GM19240 (cell line): ENCODE data around the gene CTXND1.

Source experiments
- DNase-seq: peaks from one replicate; pipeline ENCODE4 v3.0.0; 2011; ENCODE audit warnings: low spot score; ENCODE audit not compliant: insufficient read length

CTXND1 gene

DNA sequence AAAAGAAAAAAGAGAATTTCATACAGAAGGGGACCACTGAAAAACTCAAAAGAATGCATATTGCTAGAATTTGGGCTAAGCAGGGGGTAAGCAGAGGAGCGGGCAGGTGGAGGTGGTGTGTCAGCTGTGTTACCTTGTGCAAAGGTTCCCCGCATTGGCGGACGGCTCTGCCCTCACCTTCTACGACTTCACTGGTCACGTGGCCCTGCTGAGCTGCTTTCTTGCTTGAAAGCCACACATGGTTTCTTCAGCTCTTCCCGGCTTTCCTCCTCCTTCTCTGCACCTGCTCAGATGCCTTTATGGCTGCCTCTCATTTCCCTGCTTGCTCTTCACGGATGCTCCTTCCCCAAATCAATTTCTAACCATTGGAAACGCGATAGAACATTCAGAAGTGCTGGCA, 68.7 kb downstream of the CTXND1 start:
- no peak for DNase-seq

DNA sequence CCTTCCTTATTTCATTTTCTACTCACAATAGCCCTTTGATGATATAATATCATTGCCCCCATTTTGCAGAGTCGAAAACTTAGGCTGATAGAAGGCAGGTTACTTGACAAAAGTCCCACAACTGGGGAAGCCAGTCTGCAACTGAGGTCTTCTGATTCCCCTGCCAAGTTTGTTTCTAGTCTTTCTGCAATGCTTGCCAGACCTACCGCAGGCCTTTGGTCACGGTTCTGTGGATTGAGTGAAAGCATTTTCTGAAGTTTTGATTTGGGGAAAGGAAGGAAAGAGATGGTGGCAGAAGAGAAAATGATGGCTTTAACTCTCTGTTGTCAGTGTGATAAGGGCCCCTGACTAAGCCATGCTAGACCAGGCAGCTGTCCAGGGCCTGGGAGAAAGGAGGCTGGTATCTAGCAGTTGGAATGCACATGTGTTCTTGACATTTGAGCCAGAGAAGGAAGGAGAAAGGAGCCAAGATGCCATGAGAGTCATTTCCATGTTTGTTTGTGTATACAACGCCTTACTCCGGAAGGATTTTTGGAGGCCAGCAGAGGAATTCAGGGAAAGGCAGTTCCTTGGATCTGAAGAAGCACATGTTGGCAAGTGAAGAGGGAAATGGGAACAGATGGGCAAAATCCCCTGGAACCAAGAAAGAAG, 69.3 kb downstream of the CTXND1 start:
- no peak for DNase-seq

- no peak for DNase-seq
These were observed 71.0 kb downstream of the CTXND1 start for GRCh38 chr15:80180986-80181385.

- DNase-seq = no peak
These were observed 71.5 kb downstream of the CTXND1 start for GRCh38 chr15:80180468-80180867.

DNA sequence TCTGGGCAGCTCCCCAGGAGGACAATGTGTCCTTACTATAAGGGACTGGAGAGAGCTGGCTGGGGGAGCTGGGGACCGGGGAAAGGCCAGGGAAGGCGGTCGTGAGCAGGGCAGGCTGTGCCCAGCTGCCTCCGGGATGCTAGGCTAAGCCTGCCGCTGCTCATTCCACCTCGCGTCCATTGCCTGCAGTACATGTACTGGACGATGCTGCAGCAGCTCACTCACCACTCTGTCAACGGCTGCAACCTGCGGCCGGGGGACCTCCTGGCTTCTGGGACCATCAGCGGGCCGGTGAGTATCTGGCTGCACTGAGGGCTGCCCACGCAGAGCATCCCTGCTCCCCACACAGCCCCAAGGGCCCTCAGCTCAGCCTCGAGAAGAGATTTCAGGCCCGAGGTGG, 72.1 kb downstream of the CTXND1 start:
- DNase-seq = no peak

- DNase-seq = no peak
These were observed 72.8 kb downstream of the CTXND1 start for GRCh38 chr15:80179025-80179759.

DNA sequence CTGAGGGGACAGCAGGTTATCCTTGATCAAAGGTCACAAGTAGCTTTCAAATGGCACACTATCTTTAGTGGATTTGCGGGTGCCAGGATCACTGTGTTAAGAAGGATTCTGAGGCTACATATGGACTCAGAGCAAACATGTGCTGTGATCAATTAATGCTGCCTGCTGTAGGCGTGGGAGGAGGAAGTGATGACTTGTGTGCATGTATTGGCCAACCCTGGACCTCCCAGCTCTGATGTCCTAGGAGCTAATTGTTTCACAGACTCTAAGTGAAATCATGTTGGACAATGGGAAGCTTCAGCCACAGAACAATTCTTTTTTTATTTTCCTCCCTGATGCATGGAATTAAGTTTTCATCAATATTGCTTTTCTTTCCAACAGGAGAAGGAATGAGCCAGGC, 74.9 kb downstream of the CTXND1 start:
- DNase-seq = no peak

DNA sequence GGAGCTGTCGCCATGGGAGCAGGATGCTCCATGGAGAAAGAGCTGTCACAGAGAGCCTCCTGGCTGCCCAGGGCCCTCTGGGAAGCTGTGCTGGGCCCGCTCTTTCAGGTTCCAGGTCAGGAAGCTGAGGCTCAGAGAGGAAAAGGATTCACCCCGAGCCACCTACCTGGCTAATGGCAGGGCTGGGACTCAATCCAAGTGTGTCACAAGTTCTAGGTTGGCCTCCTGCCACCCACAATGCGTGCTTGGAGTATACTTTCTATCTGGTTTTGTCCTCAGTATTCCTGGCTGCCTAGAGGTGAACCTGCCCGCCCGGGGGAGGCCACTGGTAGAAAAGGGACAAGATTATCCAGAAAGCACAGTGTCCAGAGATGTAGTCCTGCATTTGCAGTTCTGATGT, 75.6 kb downstream of the CTXND1 start:
- no peak for DNase-seq

DNA sequence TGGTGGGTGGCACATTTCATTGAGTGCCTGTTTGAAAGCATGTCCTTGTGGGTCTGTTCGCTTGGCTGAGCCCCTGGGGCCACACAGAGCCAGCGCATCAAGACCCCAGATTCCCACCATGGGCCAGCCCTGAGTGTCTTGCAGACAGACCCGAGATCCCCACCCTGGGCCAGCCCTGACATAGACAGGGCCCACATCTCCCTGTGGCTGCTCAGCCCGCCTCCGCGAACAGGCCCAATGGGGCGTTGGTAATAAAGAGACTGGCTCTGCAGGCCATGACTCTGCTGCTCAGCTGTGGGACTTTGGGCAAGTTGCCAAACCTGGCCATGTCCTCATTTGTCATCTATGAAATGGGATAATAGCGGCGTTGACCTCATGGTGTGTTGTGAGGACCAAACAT, 76.6 kb downstream of the CTXND1 start:
- DNase-seq = no peak

- DNase-seq = no peak
These were observed 77.8 kb downstream of the CTXND1 start for GRCh38 chr15:80174017-80174746.

DNA sequence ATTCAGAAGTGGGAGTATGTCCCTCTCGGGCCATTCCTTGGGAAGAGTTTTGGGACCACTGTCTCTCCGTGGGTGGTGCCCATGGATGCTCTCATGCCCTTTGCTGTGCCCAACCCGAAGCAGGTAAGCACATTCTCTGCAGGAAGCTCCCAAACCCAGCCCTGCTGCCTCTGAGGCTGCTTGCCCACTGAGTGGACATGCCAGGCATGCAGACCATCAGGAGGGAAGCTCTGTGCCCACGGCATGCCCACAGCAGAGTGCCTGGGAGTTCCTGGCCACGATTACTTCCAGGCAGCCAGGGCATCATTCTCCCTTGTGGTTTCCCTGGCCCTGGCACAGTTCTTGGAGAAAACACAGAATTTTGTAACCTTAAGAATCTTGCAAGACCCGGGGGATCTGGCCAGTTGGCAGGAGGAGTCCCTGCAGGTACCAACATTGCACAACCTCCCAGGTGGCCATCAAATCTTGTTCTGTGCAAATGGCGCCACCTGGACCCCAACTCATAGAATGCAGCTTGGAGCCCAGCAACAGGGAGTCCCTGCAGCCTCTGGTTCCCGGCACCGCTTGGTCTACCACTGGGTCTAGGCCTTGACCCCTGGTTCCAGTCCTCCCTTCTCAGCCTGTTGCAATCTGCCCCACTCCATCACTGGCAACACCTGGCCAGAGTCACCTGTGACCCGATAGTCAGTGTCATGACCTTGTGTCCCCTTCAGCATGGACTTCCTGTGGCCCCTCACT, 78.8 kb downstream of the CTXND1 start:
- peak; percentile 65 for DNase-seq

DNA sequence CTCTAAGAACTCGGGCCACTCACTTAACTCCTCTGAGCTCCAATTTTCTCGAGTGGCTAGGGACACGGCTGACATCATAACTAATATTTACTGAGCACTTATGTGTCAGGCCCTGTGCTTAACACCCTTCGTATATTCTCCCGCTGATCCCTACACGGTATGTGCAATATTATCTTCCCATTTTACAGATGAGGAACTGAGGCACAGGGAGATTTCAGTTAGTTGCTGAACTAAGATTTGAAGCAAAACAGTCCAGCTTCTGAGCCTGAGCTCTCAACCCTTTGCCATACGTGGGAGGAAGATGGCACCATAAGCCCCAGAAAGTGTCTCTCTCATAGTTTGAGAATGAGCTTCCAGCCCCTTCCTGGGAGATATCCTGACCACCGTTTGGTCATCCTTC, 79.6 kb downstream of the CTXND1 start:
- no peak for DNase-seq

DNA sequence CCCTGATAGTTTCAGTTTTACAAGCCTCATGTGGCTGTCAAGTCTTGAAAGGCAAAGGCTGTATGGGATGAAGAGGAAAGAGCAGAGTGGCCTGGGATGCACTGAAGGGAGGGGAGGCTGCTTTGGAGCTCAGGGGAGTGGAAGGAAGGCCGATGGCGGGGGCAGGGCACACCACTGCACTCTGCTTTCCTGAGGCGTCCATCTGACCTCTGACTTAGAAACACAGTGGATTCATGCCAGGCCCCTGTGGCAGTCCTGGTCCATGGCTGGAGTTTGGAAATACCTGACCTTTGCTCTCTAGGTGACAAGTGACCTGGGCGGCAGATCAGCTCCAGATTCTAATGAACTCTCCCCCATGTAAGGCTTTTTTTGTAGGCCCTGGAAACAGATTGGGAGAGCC, 80.2 kb downstream of the CTXND1 start:
- DNase-seq = no peak

DNA sequence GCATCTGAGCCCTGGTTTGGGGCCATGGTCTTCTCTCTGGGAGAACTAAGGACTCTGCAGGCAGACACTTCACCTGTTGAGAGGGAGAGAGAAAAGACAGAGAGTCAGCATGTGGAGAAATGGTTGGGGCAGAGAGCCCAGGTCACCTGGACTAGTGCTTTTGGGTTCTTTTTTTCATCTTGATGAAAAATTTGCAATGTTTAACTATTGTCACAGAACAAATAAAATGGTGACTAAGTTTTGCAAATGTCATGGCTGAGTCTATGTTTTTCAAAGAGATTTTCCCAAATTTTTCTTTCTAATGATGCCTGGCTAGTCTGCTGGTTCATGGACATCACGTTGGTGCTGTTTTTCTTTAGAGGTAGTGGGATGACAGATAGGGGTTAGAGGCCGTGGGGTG, 81.4 kb downstream of the CTXND1 start:
- no peak for DNase-seq

DNA sequence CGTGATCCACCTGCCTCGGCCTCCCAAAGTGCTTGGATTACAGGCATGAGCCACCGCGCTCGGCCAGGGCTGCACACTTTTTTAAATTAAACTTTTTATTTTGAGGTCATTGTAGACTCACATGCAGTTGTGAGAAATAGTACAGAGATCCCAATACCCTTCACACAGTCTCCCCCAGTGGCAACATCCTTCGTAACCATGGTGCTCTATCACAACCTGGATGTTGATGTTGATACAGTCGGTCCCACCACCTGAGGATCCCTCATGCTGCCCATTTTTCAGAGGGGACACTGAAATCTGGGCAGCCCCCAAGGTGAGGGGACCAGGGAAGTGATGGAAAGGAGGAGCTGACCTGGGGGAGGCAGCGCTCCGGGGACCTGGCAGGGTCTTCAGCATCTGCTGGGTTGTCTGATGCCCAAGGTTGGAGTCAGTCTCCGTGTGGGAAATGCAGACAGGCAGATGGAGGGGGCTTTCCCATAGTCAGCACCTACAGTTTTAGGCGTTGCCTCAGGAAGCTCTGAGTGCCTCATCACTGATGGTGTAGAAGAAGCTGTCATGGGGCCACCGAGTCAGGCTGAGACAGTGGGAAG, 82.2 kb downstream of the CTXND1 start:
- no peak for DNase-seq

DNA sequence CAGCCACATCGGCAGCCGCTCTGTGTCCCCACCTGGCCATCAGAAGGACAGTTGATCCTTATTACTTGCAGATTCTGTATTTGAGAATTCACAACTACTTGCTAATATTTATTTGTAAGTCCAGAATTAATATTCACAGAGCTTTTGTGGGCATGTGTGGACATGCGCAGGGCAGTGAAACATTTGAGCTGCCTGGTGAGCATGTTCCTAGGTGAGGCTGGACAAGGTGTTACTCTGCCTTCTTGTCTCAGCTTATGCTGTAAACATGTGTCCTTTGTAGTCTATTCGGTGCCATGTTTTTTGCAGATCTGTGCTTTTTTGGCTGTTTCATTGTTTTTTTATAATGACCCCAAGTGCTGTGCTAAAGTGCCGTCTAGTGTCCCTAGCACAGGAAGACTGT, 83.6 kb downstream of the CTXND1 start:
- no peak for DNase-seq

- no peak for DNase-seq
These were observed 84.1 kb downstream of the CTXND1 start for GRCh38 chr15:80167936-80168335.

DNA sequence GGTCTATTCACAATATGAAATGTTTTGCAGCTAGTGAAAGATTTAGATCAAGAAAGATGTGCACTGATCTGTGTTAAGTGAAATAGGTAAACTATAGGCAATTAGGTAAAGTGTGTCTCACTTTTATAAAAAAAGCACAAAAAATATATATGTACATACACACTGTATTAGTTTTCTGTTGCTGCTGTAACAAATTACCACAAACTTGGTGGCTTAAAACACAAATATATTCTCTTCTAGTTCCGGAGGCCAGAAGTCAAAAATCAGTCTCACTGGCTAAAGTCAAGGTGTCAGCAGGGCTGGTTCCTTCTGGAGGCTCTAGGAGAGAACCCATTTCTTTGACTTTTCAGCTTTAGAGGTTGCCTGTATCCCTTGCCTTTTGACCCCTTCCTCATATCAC, 88.1 kb downstream of the CTXND1 start:
- DNase-seq = no peak

GRCh38 chr15:80163217-80163616, 88.8 kb downstream of the CTXND1 start:
- no peak for DNase-seq

GRCh38 chr15:80162059-80162554, 89.9 kb downstream of the CTXND1 start:
- no peak for DNase-seq

DNA sequence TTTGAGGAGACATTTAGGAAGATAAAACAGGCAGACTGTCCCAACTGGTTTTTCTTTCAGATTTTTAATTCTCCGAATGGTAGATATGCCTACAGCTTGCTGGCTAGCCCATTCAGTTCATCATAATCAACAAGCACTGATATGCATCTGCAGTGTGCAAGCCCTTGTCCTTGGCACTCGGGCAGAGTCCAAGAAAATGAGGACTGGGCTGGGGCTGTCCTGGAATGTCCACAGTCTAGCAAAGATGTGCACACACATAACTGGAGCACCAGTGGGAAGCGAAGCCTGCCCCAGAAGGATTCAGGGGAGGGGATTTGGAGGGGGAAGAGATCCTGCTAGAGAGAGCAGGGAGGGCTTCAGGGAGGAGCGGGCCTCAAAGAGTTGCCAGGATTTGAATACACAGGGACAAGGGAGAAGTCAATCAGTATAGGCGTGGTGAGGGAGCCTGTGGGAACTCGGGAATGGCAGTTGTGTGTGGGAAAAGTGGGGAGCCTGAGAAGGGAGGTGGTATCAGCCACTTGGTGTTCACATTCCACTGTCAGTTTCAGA, 90.5 kb downstream of the CTXND1 start:
- no peak for DNase-seq
